SU-DHL-6 (cell line): ENCODE data around the gene ZNF606.

ENCODE experiments used
- CTCF ChIP-seq: fragments of 200-600 bp; sonication (generic); IDR thresholded peaks from one replicate; pipeline ENCODE4 v1.5.1; 2017; ENCODE audit warnings: antibody characterized with exemption, mild to moderate bottlenecking, low read length, moderate library complexity; ENCODE audit not compliant: insufficient read depth, poor library complexity, severe bottlenecking
- EZH2phosphoT487 ChIP-seq: fragments of 200-600 bp; sonication (generic), shearing (Covaris generic); conservative IDR thresholded peaks from 2 replicates; pipeline ENCODE4 v1.6.1; 2018; ENCODE audit warnings: mild to moderate bottlenecking, antibody characterized with exemption, low read length, moderate library complexity, mixed read lengths

GRCh38 chr19:57927587-57927986, 75.0 kb downstream of the ZNF606 start:
- TF ChIP-seq CTCF = no peak
- no peak for TF ChIP-seq EZH2phosphoT487
